GM11168 (cell line): ENCODE measurements around the gene STRN4.

Experiments
- in situ Hi-C: fragments of 300-500 bp; cut with MboI; formaldehyde crosslinking; loops from one replicate; pipeline ENCODE4 v1.12.0; 2022; ENCODE audit warnings: low sequenced_read_pairs; ENCODE audit not compliant: unreplicated experiment

STRN4 gene

GRCh38 chr19:46745030-46745429, 1.2 kb downstream of the STRN4 start:
- in situ Hi-C loops: no loop called here

GRCh38 chr19:46744005-46744691, 2.1 kb downstream of the STRN4 start:
- in situ Hi-C loops: no loop called here

- in situ Hi-C loops: no loop called here
These were observed 3.2 kb downstream of the STRN4 start for GRCh38 chr19:46742926-46743480.

DNA sequence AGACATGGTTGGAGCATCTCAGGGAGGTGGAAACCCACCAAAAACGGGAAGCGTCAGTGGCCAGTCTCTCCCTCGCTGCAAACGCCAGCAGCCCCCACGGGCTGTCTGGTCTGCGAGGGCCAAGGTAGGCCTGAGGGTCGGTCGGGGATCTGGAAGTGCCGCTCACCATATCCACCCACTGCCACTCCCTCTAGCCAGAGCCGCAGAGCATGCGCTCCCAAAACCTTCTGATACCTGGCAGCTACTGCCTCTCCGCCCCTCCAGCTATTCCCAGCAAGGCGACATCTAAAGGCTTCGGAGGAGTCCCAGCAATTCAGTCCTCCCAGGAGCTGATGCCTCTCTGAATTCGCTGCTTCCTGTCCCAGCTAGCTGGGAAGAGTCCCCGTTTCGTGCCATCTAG, 4.8 kb downstream of the STRN4 start:
- in situ Hi-C loops: no loop called here

DNA sequence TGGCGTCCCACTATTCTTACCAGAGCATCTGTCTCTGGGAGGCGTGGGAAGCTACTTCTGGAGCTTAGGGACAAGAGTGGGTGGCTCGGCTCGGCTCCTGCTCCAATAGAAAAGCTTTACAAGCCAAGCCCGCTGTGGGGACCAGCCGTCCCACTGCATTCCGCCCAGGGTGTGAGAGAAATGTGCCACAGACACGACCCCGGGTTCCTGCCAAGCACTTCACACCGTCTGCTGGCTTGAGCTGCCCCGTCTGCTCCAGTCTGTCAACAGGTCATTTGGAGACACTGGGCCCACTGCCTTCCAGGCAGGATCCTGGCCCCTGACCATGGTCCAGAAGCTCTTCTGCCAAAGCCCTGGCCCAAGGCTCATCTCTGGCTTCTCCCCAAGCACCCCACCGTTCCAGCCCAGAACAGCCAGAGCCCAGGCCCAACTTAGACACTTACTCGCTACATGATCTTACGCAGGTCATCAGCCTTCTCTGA, 6.9 kb downstream of the STRN4 start:
- in situ Hi-C loops: no loop called here

DNA sequence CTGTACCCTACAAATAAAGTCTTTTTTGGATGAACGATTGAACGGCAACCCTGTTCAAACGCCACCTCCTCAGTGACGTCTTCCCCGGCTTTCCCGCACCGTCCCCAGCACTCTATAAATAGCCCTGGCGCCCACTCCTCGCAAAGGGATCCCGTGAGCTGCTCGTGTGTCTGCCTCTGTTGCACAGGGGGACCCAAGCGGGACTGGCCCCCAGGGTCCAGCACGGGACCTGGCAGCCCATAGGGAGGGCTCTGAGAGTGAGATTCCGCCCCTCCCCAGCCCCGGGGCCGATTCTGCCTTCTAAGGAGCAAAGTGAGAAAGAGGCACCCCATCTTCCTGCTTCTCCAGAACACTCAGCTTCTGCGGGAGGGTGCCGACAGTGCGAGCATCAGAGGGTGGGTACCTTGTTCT, 8.5 kb downstream of the STRN4 start:
- in situ Hi-C loops: no loop called here

DNA sequence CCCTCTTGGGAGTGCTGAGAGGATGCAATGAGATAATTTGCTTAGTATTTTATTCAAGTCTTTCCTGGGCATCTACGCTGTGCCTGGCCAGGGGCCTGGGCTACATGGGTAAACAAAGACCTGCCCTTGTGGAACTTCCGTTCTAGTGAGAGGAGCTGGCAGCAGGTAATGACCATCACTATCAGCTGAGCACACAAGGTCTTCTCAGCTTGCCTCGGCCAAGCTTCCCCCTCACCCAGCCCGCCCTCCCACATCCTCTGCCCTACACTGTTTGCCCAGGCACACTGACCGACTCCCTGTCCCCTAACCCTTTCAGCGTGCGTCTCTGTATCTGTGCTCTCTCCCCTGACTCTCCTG, 9.0 kb downstream of the STRN4 start:
- in situ Hi-C loops: no loop called here

- in situ Hi-C loops: no loop called here
These were observed 9.5 kb downstream of the STRN4 start for GRCh38 chr19:46736531-46737297.

DNA sequence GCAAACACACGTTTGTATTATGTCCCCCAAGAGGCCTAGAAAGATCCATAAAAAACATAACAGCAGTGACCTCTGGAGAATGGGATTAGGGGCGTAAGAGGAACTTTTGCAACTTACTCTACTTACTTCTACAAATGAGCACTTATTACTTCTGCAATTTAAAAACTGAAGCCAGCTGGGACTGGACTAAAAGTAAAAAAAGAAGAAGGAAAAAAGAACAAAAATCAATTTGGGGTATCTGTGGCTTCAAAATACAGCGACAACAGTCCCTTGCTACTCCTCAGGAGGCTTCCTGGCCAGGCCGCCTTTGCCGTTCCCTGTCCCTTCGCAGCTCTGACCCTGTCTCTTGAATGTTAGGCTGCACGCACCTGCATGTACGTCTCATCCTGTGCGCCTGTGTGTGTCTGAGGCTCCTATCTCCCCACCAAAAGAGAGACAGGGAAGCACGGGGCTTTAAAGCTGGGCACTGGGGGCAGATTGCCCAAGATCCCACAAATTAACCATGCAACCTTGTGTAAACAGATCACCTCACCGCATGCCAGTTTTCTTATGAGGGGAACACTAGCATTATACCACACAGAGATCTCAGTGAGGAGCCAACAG, 12.5 kb downstream of the STRN4 start:
- in situ Hi-C loops: no loop called here

DNA sequence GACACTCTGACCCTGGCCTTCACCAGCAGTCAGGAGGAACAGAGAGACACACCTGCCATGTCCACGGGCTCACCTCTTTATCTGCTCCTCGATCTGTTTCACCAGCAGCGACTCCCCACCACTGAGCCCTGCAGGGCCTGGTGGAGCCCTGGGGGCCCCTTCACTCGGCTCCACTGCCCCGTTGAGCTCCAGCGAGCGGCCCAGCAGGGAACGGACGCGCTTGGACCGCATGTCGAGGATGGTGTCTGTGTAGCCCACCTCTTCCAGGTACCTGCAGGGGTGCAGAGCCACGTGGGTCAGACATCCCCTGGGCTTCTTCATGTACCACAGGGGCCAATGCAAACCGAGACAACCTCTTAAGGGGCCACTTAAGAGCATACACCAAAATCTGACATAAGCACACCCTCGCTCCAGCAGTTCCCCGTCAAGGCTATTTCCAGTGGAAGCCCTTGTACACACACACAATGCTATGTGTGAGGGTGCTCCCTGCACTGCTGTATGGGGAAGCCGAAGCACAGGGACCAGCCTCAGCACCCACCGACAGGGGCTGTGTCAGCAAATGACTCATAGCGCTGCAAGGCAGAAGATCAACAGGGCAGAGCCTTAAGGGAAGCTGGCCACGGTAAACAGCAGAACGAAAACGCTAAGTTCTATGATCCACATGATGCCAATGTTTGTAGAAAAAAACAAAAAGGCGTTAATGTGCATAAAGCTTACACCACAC, 13.1 kb downstream of the STRN4 start:
- in situ Hi-C loops: no loop called here

DNA sequence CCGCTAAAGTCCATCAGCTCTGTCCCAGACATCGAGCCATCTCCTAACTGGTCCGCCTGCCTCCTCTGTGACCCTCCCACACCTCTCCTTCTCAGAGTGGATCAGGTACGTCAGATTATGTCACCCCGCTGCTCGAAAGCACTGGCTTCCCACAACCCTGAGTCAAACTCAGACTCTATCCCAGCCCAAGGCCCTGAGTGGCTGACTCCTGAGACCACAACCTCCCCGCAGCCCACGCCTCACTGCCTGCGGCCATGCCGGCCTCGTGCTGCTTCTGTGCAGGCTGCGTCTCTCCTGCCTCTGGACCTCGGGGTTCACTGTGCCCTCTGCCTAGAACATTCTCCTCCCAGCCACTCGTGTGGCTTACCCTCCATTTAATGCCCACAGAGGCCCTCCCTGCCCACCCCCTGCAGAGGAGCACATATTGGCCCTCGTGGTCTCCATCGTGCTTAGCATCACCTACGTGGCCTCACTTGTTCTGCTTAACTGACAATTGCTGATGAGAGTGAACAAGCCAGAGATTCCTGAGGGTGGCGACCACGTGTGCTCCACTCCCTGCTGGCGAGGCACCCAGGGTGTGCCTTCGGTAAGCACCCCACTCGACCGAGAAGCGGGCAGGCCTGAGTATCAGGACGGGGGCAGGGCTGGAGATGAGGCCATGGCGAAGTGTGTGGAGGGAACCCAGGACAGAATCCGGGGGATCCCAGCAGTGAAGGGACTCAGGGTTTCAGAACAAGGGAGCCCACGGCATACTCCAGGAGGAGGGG, 13.9 kb downstream of the STRN4 start:
- in situ Hi-C loops: no loop called here

DNA sequence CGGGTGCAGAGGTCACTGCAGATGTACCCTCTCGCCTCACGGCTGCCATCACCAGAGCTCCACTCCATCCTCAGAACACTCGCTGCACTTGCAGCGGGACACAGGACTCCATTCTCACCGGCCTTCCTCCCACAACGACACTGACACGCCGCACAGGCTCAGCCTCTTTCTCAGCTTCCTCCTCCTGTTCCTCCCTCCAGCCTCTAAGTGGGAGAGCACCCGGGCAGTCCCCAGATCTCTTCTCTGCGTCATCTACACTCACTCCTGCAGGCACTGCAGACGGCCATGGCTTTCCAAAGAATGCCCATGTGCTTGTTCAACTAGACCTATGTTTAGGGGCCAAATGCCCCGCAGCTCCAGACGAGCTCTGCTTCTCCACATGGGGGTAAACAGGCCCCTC, 14.7 kb downstream of the STRN4 start:
- in situ Hi-C loops: no loop called here

DNA sequence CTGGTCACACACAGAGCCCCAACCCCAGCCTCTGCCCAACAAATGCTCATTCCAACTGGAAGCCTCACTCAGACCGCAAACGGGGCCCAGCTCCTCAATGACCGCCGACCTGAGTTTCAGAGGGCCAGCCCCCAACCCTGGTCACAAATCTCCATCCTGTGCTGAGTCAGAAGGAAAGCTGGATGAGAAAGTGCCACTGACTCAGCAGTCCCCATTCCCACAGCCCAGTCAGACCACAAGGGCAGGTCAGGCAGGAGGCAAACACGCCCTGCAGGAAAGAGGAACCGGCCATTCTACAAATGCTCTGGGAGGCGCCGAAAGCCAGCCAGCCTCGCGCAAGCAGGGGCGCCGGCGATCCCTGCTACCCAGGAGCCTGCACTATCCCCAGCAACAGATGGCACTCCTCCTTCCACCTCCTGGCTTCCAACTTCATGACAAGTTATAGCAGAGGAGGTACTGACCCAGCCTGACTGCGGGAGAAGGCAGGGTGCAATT, 15.2 kb downstream of the STRN4 start:
- in situ Hi-C loops: no loop called here

GRCh38 chr19:46730595-46730994, 15.7 kb downstream of the STRN4 start:
- in situ Hi-C loops: no loop called here

DNA sequence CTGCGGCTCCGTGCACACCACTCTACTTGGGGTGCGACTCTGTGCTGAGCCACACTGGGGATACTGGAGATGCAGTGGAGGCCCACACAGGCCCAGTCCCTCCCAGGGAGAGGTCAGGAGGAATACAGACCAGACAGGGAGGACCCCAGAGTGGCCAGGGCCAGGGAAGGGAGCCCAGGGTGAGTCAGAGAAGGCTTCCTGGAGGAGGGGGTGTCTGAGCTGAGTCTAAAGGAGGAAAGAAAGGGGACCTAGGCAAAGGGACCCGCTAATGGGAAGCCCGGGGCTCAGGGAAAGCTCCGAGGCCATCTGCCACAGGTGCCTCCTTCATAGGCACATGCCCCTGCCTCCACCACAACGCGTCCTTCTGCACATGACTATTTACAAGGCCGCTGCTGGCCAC, 16.1 kb downstream of the STRN4 start:
- in situ Hi-C loops: no loop called here

DNA sequence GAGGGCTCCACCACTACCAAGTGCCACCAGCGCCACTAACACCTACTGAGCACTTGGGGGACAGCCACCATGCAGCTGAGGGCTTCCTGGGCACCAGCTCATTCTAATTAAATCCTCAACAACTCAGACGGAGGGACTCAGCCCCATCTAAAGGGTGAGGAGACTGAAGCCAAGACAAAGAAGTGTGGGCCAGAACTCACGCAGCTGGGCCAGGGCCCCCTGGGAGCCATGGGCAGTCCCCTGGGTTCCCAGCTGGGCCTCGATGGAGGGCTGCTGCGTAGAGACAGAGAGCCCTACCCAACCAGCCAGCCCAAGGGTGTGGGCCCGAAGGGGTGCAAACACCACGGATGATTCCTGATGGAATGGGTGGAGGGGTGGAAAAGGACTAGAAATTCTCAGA, 16.6 kb downstream of the STRN4 start:
- in situ Hi-C loops: no loop called here

- in situ Hi-C loops: no loop called here
These were observed 17.4 kb downstream of the STRN4 start for GRCh38 chr19:46728693-46729339.

GRCh38 chr19:46728208-46728607, 18.0 kb downstream of the STRN4 start:
- in situ Hi-C loops: no loop called here

DNA sequence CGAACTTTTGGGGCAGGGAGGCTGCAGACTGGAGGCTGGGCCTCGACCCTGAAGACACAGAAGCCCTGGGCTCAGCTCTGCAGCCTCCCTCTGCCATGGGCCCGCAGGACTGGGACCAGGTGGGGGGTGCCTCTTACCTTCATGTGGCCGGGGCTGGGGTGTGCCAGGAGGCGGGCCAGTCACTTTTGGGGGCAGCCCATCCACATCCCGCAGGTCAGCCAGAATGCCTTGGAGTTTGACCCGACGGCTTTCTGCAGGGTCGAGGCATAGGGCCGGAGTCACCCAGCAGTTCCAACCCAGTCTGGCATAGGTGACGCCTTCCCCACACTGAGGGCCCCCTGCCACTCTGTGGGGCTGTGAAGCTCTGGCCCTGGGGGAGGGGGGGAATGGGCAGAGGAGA, 18.5 kb downstream of the STRN4 start:
- in situ Hi-C loops: no loop called here
